Endothelial cell of umbilical vein (primary cell): Measurements from ENCODE around the gene TM9SF4.

Source experiments
- CTCF ChIP-seq, 2 donors: IDR thresholded peaks; 1 replicate in 1 of 2; 2 replicates in 1 of 2; pipeline ENCODE4 v1.5.1; 2011; ENCODE audit warnings: low read length in 2 of 2, mild to moderate bottlenecking in 2 of 2, moderate library complexity in 2 of 2, control low read depth in 1 of 2, inconsistent platforms in 1 of 2, low read depth in 1 of 2; ENCODE audit not compliant: insufficient read depth in 1 of 2; ENCODE audit errors: extremely low read depth in 1 of 2
- POLR2AphosphoS5 ChIP-seq: IDR thresholded peaks from 2 replicates; pipeline ENCODE4 v1.6.1; 2012; ENCODE audit warnings: low read depth, mild to moderate bottlenecking, control low read depth, low read length, moderate library complexity; ENCODE audit not compliant: insufficient read depth

GRCh38 chr20:32079655-32080109 is 29.8 kb upstream of the TM9SF4 start:
- TF ChIP-seq CTCF (IDR thresholded peaks at IDR 0.05; ENCODE audit: extremely low read depth in 1 of 2, insufficient read depth in 1 of 2, low read depth in 1 of 2, low read length in 2 of 2) (no peak), POLR2AphosphoS5 (no peak)
